Transverse colon (tissue), 4 donors: ENCODE measurements around the gene CRYGC.

Experiments used
- CTCF ChIP-seq, 5 experiments: fragments of 200-600 bp in 3 of 5; fragments of 450-650 bp in 2 of 5; sonication (generic) in 3 of 5; IDR thresholded peaks; 1 replicate in 2 of 5; 2 replicates in 3 of 5; pipeline ENCODE4 v1.5.1; 2016 to 2017; ENCODE audit warnings: antibody characterized with exemption in 5 of 5, inconsistent platforms in 3 of 5, mild to moderate bottlenecking in 2 of 5, moderate library complexity in 1 of 5
- EP300 ChIP-seq: sonication (generic); formaldehyde crosslinking; IDR thresholded peaks from one replicate; pipeline ENCODE4 v1.6.1; 2017; ENCODE audit warnings: antibody characterized with exemption, low read depth
- POLR2A ChIP-seq: fragments of 450-650 bp; IDR thresholded peaks from one replicate; pipeline ENCODE4 v1.6.1; 2016; ENCODE audit warnings: antibody characterized with exemption, mild to moderate bottlenecking, moderate library complexity
- POLR2AphosphoS5 ChIP-seq, 3 donors: sonication (generic); formaldehyde crosslinking; IDR thresholded peaks; one replicate each; pipeline ENCODE4 v1.6.1; 2016; ENCODE audit warnings: antibody characterized with exemption in 3 of 3

GRCh38 chr2:208175840-208176153 is 46.2 kb upstream of the CRYGC start:
- TF ChIP-seq CTCF (IDR thresholded peaks at IDR 0.05) (no peak), POLR2AphosphoS5 (IDR thresholded peaks at IDR 0.05) (no peak), EP300 (no peak), POLR2A (no peak)
